Uterus (tissue), 2 donors: Measurements from ENCODE around the gene AHNAK.

ENCODE experiments used
- CTCF ChIP-seq, 4 experiments: fragments of 200-600 bp in 2 of 4; fragments of 450-650 bp in 2 of 4; sonication (generic) in 2 of 4; IDR thresholded peaks; one replicate each; pipeline ENCODE4 v1.5.1; 2016 to 2019; ENCODE audit warnings: antibody characterized with exemption in 4 of 4, mild to moderate bottlenecking in 2 of 4, moderate library complexity in 1 of 4
- POLR2A ChIP-seq, 2 donors: fragments of 450-650 bp; IDR thresholded peaks; one replicate each; pipeline ENCODE4 v1.6.1; 2016; ENCODE audit warnings: antibody characterized with exemption in 2 of 2, mild to moderate bottlenecking in 1 of 2, moderate library complexity in 1 of 2

DNA sequence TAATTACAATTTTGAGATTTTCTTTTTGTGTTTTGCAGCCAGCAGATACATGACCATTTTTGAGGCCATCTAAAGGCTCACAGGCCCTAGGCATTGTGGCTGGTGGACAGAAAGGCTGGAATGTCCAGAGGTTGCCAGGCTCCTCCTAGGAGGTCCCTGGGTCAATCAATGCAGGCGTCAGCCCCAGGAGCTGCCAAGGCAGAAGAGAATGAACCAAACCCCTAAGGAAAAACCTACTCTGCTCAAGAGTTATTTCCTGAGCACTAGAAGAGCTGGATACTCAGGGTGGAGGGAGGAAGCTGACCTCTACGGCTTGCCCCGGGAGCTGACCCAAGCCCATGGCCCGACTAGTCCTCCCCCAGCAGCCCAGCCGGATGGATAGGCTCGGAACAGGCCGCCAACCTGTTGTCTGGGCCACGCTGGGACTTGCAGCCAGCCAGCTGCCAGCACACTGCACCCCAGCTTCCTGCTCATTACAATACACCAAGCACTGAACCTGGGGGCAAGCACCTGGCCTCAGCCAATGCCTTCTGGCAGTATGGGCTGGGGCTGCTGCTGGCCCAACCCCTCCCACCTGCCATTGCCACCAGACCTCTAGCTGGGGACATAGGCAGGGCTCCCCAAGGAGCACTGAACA lies 133.4 kb downstream of the AHNAK start:
- TF ChIP-seq POLR2A (IDR thresholded peaks at IDR 0.05) (no peak), CTCF (IDR thresholded peaks at IDR 0.05) (no peak)
